ENCODE measurements around the gene IGSF6.
"Not testable (repeated sequence)": the region's sequence is repeated elsewhere in the genome, so short reads cannot be mapped to it uniquely, and the experiment has no call there.

IGSF6 gene

GRCh38 chr16:21629616-21630539 is 22.5 kb downstream of the IGSF6 start:
- DNase-seq (ENCODE audit: low read depth in 2 of 2), result not testable (repeated sequence)

- DNase-seq (ENCODE audit: low read depth in 2 of 2), result no peak
These were observed 23.6 kb downstream of the IGSF6 start for GRCh38 chr16:21628772-21629171.

DNA sequence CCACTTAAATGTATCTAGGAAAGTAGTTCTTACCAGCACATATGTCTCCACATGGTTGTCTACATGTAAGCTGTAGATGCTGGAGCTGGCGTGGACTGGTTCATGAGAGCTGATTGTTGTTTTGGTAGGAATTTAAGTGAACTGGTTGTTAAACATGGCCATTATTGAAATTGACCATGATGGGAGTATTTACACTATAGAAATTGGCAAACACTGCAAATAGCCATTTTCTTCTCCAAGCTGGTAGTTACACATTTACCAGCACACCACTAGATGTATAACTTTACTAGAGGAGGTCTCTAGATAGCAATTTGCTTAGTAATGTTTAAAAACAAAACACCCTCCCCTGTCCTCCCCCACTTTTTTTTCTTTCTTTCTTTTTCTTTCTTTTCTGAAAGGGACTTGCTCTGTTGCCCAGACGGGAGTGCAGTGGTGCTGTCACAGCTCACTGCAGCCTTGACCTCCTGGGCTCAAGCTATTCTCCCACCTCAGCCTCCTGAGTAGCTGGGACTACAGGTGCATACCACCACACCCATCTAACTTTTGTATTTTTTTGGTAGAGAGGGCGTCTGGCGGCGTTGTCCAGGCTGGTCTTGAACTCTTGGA is 24.2 kb downstream of the IGSF6 start:
- no peak for DNase-seq (ENCODE audit: low read depth in 2 of 2)

GRCh38 chr16:21626659-21627277 is 25.6 kb downstream of the IGSF6 start:
- no peak for DNase-seq (ENCODE audit: low read depth in 2 of 2)

DNA sequence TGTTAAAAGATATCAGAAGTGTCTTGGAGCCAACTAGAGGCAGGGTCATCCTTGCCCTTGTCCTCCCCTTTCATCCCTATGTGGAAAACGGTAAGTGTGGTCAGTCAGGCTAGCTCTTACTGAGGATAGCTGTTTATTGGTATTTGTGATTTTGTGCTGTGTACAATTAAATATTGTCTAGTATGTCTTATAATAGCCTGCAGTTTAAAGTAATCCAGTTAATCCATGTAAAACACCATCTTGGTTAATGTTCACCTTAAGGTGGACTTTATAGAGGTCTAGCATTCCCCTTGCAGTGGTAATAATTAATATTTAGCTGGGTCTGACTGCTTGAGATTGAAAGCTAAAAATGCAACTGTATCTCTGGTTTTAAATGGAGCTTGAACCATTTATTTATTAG is 27.4 kb downstream of the IGSF6 start:
- DNase-seq (ENCODE audit: low read depth in 2 of 2), result no peak

- DNase-seq (ENCODE audit: low read depth in 2 of 2), result no peak
These were observed 29.9 kb downstream of the IGSF6 start for GRCh38 chr16:21622545-21622944.

DNA sequence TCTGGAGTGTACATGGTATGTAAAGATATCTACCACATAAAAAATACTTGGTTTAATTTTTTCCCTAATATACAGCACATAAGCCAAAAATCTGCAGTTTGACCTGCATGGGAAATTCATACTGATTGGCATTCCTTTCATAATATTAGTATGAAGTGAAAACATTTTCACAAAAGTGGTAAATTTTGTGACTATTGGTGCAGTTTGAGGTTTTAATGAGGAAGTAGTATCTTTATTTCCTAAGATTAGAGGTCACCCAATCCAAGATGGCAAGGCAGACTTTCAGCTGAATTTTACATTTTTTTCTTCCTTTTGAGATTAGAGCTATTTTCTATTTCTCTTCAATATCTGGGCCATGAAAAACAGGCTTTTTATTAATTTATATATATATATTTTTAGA is 31.8 kb downstream of the IGSF6 start:
- DNase-seq (ENCODE audit: low read depth in 2 of 2), result no peak

GRCh38 chr16:21619765-21620425 is 32.5 kb downstream of the IGSF6 start:
- no peak for DNase-seq (ENCODE audit: low read depth in 2 of 2)

DNA sequence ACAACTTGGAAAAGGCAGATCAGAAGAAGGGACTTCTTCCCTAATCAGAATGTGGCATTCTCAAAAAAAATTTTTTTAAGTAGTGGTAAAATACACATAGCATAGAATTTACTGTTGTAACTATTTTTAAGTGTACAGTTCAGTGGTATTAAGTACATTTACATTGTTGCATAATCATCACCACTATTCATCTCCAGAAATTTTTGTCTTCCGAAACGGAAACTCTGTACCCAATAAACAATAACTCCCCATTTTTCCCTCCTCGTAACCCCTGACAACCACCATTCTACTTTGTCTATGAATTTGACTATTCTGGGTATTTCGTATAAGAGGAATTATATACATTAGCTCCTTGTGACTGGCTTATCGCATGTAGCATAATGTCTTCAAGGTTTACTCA is 34.1 kb downstream of the IGSF6 start:
- DNase-seq (ENCODE audit: low read depth in 2 of 2), result no peak

DNA sequence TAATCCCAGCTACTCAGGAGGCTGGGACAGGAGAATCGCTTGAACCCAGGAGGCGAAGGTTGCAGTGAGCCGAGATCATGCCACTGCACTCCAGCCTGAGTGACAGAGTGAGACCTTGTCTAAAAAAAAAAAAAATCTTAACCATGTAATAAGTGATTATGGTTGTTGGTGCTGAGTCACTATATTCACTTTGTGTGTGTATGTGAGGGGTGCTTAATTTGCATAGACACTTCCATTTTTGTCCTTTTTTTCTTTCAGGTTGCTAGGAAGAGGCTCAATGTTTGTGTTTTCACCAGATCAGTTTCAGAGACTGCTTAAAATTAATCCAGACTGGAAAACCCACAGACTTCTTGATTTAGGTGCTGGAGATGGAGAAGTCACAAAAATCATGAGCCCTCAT is 34.8 kb downstream of the IGSF6 start:
- DNase-seq (ENCODE audit: low read depth in 2 of 2), result no peak

- DNase-seq (ENCODE audit: low read depth in 2 of 2), result no peak
These were observed 37.5 kb downstream of the IGSF6 start for GRCh38 chr16:21614896-21615295.

DNA sequence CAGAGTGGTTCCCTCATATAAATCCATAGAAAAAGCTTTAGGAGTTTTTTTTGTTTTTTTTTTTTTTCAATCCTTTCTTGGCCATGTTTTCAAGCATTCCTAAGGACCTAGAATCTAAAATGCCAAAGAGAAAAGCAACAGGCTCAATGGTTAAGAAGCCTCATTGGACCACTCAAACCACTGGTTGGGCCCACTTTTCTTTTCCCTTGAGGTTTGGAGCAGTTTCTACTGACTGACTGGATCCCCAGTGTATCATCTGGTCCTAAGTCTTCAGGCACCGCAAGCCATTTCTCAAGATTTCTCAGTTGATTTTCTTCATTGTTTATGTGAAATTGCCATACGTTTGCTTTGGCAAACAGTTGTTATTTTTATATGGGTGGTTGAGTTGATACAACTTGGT is 38.6 kb downstream of the IGSF6 start:
- DNase-seq (ENCODE audit: low read depth in 2 of 2), result no peak

DNA sequence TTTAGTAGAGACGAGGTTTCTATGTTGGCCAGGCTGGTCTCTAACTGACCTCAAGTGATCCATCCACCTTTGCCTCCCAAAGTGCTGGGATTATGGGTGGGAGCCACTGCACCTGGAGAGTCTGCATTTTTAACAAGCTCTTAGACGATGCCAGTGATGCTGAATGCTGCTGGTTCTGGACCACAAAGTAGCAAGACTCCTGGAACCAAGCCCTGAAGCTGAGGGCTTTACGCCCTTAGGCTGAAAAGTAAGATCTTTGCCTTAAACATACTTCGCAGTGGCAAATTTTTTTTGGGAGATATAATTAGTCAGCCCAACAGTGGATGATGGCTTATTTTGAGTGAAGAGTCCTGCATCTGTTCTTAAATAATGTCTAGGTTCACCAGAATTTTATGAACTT is 39.0 kb downstream of the IGSF6 start:
- DNase-seq (ENCODE audit: low read depth in 2 of 2), result no peak

DNA sequence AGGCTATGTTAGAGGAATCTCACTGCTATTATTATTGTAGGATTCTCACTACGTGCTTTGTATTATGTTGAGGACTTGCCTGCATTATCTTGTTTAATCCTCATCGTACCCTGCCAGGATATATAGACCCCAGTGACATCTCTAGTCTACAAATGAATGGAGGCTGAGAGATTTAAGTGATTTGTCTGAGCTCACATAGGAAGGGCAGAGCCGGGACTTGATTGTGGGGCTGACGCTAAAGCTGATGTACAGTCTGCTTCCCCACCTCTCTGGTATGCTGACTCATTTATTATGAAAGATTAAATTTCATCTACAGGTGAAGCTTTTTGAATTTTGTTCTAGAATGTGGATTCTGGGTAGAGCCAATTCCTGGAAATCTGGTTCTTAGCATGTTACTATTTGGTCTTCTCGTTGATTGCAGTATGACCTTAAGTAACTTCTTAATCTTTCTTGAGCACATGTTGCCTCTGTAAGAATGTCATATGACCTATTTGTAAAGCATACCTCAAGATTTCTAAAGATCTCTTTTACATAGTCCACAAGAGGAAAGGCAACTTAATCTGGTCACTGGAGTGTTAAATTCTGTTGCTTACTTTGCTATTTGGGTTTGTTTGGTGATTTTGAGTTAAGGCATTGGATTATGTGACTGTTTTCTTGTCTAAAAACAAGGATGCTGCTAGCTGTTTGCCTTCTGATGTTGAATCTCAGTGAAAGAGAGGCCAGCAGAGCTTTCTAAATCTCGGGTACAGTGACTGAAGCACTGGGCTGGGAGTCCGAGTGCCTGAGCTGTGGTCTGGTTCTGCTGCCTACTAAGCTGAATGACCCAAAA is 40.6 kb downstream of the IGSF6 start:
- no peak for DNase-seq (ENCODE audit: low read depth in 2 of 2)

DNA sequence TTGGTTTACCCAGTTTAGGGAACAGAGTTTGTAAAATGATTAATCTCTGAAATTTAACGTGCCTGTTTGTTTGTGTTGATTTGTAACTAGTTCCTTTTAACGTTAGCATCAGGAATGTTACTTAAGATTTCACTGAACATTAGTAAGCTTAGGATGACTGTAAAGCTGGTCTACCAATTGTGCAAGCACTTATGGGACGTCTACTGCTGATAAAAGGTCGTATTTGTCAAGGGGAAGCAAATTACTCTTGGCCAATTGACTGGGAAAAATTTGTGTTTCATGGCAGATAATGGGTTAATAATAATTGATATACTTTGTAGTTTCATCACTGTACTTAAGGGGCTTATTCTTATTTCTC is 41.2 kb downstream of the IGSF6 start:
- DNase-seq (ENCODE audit: low read depth in 2 of 2), result no peak

- no peak for DNase-seq (ENCODE audit: low read depth in 2 of 2)
These were observed 41.6 kb downstream of the IGSF6 start for GRCh38 chr16:21610766-21611165.

GRCh38 chr16:21610006-21610544 is 42.3 kb downstream of the IGSF6 start:
- no peak for DNase-seq (ENCODE audit: low read depth in 2 of 2)

DNA sequence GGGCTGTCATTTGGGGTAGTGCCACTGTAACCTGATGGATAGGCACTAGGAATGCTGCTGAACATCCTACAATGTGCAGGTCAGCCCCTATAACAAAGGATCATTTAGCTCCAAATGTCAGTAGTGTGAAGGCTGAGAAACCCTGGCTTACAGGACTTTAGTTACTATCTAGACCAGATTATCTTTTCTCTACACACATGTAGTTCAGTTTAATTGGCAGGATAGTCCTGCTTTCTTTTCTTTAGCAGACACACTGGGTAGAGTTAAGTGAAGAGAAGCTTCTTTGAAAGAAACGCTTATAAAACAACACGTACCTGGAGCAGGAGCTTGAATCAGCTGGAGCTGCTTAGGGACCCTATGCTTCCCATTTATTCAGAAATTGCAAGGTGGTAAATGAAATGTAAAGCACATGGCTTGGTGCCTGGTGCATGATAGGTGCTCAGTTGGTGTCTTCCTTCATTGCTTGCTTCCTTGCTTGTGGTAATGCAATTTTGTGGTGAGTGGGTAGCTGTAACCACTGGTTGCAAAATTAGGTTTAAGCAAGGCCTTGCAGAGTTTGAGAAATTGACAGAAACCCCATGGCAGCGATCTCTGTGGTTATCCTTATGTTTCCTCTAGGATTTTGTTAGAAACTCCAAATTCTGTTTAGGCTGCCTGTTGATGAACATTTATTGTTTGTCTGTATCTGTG is 43.6 kb downstream of the IGSF6 start:
- no peak for DNase-seq (ENCODE audit: low read depth in 2 of 2)

- not testable (repeated sequence) for DNase-seq (ENCODE audit: low read depth in 2 of 2)
These were observed 46.6 kb downstream of the IGSF6 start for GRCh38 chr16:21605848-21606247.

GRCh38 chr16:21603928-21604327 is 48.5 kb downstream of the IGSF6 start:
- DNase-seq (ENCODE audit: low read depth in 2 of 2), result no peak

GRCh38 chr16:21602785-21603184 is 49.6 kb downstream of the IGSF6 start:
- no peak for DNase-seq (ENCODE audit: low read depth in 2 of 2)

Measured in activated CD8-positive, alpha-beta memory T cell treated with anti-CD3 and anti-CD28 coated beads for 4 hours (primary cell).